HG02588 (cell line): ENCODE measurements around the gene RABL6.
"Not testable (repeated sequence)": the region's sequence is repeated elsewhere in the genome, so short reads cannot be mapped to it uniquely, and the experiment has no call there.

Experiments
- ATAC-seq: cut with Tn5 transposase; IDR thresholded peaks from one replicate; pipeline ENCODE4 v1.9.1; 2021; ENCODE audit warnings: mild to moderate bottlenecking, moderate library complexity; ENCODE audit not compliant: unreplicated experiment

Gene RABL6

GRCh38 chr9:136855461-136856078 lies 47.8 kb downstream of the RABL6 start:
- no peak for ATAC-seq

GRCh38 chr9:136856079-136856476 lies 48.3 kb downstream of the RABL6 start:
- no peak for ATAC-seq

GRCh38 chr9:136856541-136857141 lies 48.9 kb downstream of the RABL6 start:
- no peak for ATAC-seq

- ATAC-seq = no peak
Measured at GRCh38 chr9:136857166-136857565, 49.4 kb downstream of the RABL6 start.

GRCh38 chr9:136857581-136858412 lies 50.0 kb downstream of the RABL6 start:
- no peak for ATAC-seq

GRCh38 chr9:136858452-136858843 lies 50.7 kb downstream of the RABL6 start:
- no peak for ATAC-seq

- no peak for ATAC-seq
Measured at GRCh38 chr9:136858844-136859757, 51.4 kb downstream of the RABL6 start.

- ATAC-seq = no peak
Measured at GRCh38 chr9:136860529-136860928, 52.8 kb downstream of the RABL6 start.

GRCh38 chr9:136860933-136861873 lies 53.5 kb downstream of the RABL6 start:
- ATAC-seq = no peak

- no peak for ATAC-seq
Measured at GRCh38 chr9:136861874-136862457, 54.2 kb downstream of the RABL6 start.

GRCh38 chr9:136862849-136863622 lies 55.3 kb downstream of the RABL6 start:
- no peak for ATAC-seq

GRCh38 chr9:136863623-136864273 lies 56.0 kb downstream of the RABL6 start:
- no peak for ATAC-seq

- no peak for ATAC-seq
Measured at GRCh38 chr9:136865041-136865767, 57.5 kb downstream of the RABL6 start.

- ATAC-seq = no peak
Measured at GRCh38 chr9:136865768-136866103, 58.0 kb downstream of the RABL6 start.

- ATAC-seq = not testable (repeated sequence)
Measured at GRCh38 chr9:136866898-136867421, 59.2 kb downstream of the RABL6 start.

GRCh38 chr9:136867480-136867879 lies 59.7 kb downstream of the RABL6 start:
- ATAC-seq = no peak

GRCh38 chr9:136867917-136868316 lies 60.2 kb downstream of the RABL6 start:
- ATAC-seq = no peak
